Stimulated activated CD4-positive, alpha-beta T cell treated with anti-CD3 and anti-CD28 coated beads, Interleukin-2, amount 100 ng/mL, for 48 hours (primary cell): Measurements from ENCODE around the gene SLN.
"Not testable (repeated sequence)": the region's sequence is repeated elsewhere in the genome, so short reads cannot be mapped to it uniquely, and the experiment has no call there.

Experiments used
- DNase-seq, 2 donors: peaks; one replicate each; pipeline ENCODE4 v3.0.0-alpha.2; 2020

The SLN gene

GRCh38 chr11:107711861-107712755, at the start of gene SLN:
TSS of gene SLN (minus strand) at chr11:107712056.
- DNase-seq = no peak

DNA sequence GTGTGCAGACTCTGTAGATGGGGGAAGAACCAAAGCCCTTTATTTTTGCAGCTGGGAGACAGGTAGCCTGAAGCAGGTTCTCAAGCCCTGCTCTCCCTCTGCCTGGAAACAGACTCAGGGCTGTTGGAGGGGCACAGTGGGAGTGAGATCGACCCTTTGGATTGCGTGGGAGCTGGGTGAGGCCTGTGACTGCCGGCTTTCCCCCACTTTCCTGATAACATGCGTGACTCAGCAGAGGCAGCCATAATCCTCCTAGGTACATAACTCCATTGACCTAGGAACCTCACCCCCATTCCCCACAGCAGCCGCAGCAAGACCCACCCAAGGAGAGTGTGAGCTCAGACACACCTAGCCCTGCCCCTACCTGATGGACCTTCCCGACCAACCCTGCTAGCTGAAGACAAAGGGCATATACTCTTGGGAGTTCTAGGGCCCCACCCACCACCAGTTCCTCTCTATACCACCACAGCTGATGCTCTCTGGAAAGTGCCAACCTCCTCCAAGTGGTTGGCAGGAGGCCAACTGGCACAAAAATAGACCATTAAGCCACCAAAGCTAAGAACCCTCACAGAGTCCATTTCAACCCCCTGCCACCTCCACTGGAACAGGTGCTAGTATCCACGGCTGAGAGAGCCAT, 47.0 kb upstream of the SLN start:
- not testable (repeated sequence) for DNase-seq

DNA sequence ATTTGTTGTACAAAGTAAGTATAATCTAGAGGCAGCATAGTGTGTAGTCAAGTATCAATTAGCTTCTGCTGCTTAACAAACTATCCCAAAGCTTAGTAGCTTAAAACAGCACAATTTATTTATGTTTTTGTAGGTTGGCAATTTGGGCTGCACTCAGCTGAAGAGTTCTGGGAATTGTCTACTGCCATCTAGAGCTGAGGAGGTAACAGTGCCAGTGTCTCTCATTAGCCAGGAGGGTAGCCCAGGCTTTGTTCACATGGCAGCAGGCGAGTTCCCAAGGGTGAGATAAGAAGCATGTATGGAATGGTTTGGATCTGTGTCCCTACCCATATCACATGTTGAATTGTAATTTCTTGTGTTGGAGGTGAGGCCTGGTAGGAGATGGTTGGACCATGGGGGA, 45.8 kb upstream of the SLN start:
- no peak for DNase-seq

DNA sequence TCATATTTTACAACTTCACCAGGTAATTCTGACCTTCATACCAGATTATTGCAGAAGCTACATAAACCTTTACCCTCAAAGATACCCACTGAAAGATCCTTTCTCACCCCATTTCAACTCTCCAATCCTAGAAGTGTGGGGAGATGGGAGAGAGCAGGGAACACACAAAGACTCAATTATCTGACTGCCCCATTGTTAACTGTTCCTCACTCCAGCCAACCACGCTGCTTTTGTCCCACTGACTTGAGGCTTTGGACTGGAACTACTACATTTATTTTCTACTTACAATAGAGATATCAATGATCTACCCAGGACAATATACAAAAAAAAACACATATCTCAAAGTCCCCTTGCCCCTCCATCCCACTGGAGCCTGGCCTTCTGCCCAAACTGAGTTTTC, 44.7 kb upstream of the SLN start:
- no peak for DNase-seq

DNA sequence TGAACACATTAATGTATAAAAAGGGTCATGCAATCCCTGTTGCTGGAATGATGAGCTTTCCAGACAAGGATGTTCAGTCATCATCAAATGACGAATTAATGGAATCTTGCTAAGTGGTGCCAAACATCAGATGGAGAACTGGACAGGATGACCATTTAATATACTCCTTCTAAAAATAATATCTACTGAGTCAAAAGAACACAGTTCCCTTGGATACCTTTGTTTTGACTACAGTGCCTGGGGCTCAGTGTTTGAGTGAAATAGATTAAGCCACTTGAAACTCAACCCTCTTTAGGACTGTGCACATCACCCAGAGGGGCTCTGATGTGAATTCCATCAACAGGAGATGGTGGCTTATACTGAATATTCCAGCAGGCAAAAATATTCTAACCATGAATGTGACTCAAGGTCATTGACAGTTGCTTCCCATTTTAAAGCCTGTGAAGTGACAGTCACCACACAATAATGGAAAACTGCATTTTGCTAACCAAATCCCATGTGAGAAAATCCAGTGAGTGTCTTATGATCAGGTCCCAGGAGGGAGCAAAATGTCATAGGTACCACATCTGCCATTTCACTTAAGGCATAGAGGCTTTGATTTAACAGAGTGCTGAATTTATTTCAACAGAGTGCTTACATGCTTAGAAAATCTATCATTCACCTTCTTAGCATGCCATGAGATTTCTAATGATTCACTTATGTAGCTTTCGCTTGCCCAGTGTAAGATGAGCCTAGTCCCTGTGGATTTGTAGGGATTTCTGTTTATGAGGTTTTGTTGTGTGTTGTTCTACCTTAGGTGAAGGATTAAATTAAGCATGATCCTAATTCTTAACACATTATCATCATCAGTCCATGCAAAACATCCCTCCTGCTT, 41.3 kb upstream of the SLN start:
- DNase-seq = no peak

GRCh38 chr11:107752508-107752907, 40.7 kb upstream of the SLN start:
- no peak for DNase-seq

DNA sequence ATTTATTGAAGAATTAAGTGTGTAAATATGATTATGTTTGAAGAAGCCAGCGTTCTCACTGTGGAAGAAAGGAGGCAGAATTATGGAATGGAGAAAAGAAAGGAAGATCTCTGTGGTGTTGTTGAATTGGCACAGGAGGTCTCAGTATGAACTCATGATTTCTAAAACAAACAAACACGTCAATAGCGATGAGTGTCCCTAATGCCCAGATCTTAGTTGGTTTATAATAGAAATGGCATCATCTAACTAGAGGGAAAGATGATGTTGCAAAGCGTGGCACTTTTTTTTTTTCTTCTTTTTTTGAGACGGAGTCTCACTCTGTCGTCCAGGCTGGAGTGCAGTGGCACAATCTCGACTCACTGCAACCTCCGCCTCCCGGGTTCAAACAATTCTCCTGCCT, 39.2 kb upstream of the SLN start:
- DNase-seq = no peak

- no peak for DNase-seq
Observed at GRCh38 chr11:107750313-107750712, 38.5 kb upstream of the SLN start.

- DNase-seq = no peak
Observed at GRCh38 chr11:107747622-107748021, 35.8 kb upstream of the SLN start.

- DNase-seq = no peak
Observed at GRCh38 chr11:107744736-107745135, 32.9 kb upstream of the SLN start.

DNA sequence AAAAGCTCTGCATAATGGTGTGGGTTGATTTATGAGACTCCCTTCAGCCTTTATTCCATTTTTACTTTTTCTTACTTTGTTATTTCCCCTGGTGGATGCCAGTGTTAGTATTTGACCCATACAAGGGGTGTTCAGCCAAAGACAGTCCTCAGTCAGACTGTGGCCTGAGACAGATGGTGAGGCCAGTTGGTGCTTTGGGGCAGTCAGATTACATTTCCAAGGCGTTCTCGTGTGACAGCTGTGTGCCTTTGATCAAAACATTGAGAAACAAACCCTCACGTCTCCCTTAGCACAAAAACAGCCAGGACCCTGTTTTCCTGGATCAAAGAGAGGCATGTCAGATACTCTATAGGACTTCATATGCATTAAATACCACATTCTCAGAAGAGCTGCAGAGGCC, 31.3 kb upstream of the SLN start:
- DNase-seq = no peak

DNA sequence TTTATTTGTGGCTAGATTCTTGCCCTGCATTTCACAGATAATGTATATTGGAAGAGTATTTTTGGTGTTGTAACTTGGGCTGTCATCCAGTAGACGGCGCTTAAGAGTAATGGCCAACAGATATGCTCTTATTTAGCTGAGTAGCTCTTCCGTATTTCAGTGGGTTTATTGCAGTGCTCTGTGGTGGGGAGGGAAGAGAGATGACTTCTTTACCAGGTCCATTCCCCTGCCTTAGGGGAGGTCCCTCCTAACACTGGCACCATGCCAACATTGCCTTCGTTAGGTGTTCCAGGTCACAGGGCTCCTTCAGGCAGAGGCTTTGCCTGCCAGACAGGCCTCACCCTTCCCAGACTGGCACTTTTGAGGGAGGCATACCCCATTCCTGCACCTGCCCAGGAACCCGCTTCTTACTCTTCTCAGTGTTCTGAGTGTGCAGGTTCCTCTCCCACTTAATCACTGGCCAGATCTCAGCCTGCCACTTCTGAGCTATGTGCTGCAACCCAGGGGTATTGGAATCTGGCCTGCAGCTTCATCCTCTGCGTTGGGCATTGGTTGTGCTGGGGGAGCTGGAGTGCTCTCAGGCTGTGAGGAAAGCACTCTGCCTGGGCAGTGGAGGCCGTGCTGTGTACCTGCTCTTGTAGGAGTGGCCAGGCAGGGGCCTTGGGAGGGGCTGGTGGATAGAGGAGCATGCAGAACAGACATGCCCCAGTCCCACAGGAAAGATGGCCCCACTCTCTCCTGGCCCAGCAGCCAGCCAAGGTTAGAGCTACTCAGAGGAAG, 29.4 kb upstream of the SLN start:
- DNase-seq = peak in 1 of 2 donors; percentile 2

DNA sequence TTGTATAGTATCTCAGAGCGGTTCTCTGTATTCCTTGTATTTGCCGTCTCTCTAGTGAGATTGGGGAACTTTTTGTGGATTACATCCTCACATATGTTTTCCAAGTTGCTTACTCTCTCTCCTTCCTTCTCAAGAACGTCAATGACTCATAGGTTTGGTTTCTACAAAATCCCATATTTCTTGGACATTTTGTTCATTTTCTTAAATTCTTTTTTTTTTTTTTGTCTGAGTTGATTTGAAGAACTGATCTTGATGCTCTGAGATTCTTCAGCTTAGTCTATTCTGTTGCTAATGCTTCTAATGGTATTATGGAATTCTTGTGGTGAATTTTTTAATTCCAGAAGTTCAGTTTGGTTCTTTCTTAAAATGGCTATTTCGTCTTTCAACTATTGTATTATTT, 28.4 kb upstream of the SLN start:
- no peak for DNase-seq

- no peak for DNase-seq
Observed at GRCh38 chr11:107736546-107736945, 24.7 kb upstream of the SLN start.

DNA sequence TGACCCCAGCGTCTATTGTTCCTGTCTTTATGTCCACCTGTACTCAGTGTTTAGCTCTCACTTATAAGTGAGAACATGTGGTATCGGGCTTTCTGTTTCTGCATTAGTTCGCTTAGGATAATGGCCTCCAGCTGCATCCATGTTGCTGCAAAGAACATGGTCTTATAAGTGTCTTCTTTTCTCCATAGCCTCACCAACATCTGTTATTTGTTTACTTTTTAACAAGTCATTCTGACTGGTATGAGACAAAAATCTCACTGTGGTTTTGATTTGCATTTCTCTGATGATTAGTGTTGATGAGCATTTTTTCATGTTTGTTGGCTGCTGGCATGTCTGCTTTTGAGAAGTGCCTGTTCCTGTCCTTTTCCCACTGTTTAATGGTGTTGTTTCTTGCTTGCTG, 21.7 kb upstream of the SLN start:
- no peak for DNase-seq

DNA sequence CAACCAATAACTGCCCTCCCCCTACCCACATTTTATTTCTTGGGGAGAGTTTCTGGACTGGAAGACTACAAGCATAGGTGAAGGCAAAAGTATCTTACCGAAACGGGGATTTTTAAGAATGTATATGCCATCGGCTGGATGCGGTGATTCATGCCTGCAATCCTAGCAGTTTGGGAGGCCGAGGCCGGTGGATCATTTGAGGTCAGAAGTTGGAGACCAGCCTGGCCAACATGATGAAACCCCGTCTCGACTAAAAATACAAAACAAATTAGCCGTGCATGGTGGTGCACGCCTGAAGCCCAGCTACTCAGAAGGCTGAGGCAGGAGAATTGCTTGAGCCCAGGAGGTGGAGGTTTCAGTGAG, 20.8 kb upstream of the SLN start:
- no peak for DNase-seq

- no peak for DNase-seq
Observed at GRCh38 chr11:107731941-107732688, 20.3 kb upstream of the SLN start.

DNA sequence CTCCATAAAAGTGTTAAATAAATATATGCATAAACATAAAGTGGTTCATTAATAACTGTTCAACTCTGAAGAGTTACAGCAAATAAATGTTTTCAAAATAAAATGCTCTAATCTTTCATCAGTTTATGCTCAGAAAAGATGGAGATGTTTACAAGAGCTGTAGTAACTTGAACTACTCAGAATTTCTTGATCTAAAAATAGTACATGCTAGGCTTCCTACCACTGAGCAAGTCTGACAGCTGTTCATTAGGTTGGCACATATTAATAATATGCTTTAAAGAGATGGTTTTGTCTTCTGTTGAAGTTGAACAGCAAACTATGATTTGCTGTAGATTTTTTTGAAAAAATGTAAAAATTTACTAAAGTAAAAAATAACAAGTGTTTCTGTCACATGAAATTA, 10.8 kb upstream of the SLN start:
- DNase-seq = no peak

- no peak for DNase-seq
Observed at GRCh38 chr11:107721207-107721606, 9.4 kb upstream of the SLN start.

- DNase-seq = no peak
Observed at GRCh38 chr11:107720303-107720774, 8.5 kb upstream of the SLN start.

DNA sequence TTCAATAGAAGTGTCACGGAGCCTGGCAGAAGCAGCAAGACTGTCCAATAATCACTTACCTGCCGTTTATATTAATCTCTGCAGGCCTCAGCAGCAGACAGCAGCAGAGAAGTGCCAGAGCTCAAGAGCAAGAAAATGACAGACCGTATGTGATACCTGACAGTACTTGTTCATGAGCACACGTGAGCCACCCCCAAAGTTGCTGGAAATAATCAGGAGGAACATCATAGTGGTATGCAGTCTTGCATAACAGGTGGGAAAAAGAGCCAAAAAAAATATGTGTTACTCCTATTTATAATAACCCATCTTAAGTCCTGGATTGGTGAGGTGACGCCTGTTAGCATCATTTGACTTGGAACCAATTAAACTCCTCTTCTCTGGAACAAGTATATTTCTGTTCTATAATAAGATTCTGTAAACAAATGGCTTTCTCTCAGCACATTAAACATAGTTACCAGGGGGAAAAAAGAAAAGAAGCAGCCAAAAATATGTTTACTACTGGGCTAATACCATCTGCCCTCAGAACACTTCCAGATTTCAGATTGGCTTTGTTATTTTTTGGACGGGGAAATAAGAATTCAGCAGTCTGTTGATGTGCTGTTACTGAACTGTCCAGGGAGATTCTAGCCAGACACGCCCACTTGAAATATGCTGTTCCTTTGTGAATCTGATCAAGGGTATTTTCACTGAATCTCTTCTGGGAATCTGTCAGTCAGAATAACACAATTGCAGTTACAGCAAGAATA, 7.9 kb upstream of the SLN start:
- DNase-seq = no peak
